Left lung (tissue), 10 donors: ENCODE results near the gene GPSM3. TPM values are rescaled to one million over a fixed set of nuclear protein-coding genes. Genes with fewer than 3 reads are reported as not detected.

Experiments used
- ATAC-seq: fragments of 200-7000 bp; cut with Tn5 transposase; one replicate; pipeline ENCODE4 v1.9.1; 2020; ENCODE audit warnings: moderate library complexity
- DNase-seq, 4 donors: peaks; one replicate each; pipeline ENCODE4 v3.0.0-alpha.2; 2013 to 2020
- H3K27ac ChIP-seq, 2 donors: fragments of 200-600 bp; sonication (generic) in 1 of 2; one replicate each; pipeline versions ENCODE4 v1.5.0 to v1.8.0; 2020 to 2021
- H3K27me3 ChIP-seq, 2 donors: fragments of 200-600 bp; sonication (generic) in 1 of 2; one replicate each; pipeline versions ENCODE4 v1.5.0 to v1.8.0; 2020 to 2021
- H3K36me3 ChIP-seq, 2 donors: fragments of 200-600 bp; sonication (generic) in 1 of 2; one replicate each; pipeline versions ENCODE4 v1.5.0 to v1.8.0; 2020 to 2021
- H3K4me1 ChIP-seq, 2 donors: fragments of 200-600 bp; one replicate each; pipeline ENCODE4 v1.8.0; 2021
- H3K4me3 ChIP-seq, 2 donors: fragments of 200-600 bp; sonication (generic) in 1 of 2; one replicate each; pipeline versions ENCODE4 v1.5.0 to v1.8.0; 2020 to 2021; ENCODE audit warnings: mild to moderate bottlenecking in 1 of 2
- H3K9me3 ChIP-seq, 2 donors: fragments of 200-600 bp; sonication (generic) in 1 of 2; one replicate each; pipeline versions ENCODE4 v1.5.0 to v1.8.0; 2020 to 2021
- CTCF ChIP-seq, 2 donors: fragments of 200-600 bp; sonication (generic) in 1 of 2; IDR thresholded peaks; one replicate each; pipeline versions ENCODE4 v1.5.0 to v1.8.0; 2021; ENCODE audit warnings: antibody characterized with exemption in 2 of 2
- intact Hi-C, 2 donors: fragments of 100-400 bp; cut with DNase I; formaldehyde crosslinking; loops; one replicate each; pipeline versions ENCODE4 v1.11.2 to v1.14.2; 2022
- polyA plus RNA-seq, 6 donors: library from polyadenylated mRNA; unstranded; fragments of 120-200 nt; gene quantifications; one replicate each; pipeline ENCODE4 v1.2.1, GENCODE V29; 2013; ENCODE audit not compliant: insufficient read length in 6 of 6
- total RNA-seq, 2 donors: library from RNA; stranded (reverse); fragmentation: NEBNext Ultra II Directional; extraction: Animal tissue kit (Norgen Biotek cat#: 25700); gene quantifications; one replicate each; pipeline ENCODE4 v1.2.1, GENCODE V29; 2021
- donor health status: DM: no; HTN: yes; CAD: no.
- donor health status: DM: no; HTN: no; CAD: no.

The GPSM3 gene
- total and polyA plus RNA-seq, 8 donors = 15.9 to 81.7 (median 19.2) TPM

GRCh38 chr6:32167761-32168262, 24.6 kb downstream of the GPSM3 start:
- DNase-seq (peak in 1 of 4 donors; percentile 17), ATAC-seq (no peak)
- H3K36me3 ChIP-seq = peaks cover 0 to 53% of the 10 kb centered on the region in 2 donors
- intact Hi-C loops = no loop called here
- H3K27me3 ChIP-seq = peaks cover 0 to 9% of the 10 kb centered on the region in 2 donors
- peaks cover 0 to under 1% of the 10 kb centered on the region in 2 donors for H3K4me1 ChIP-seq
- H3K4me3 ChIP-seq = no peak overlapping the region
- no peak for TF ChIP-seq CTCF (IDR thresholded peaks at IDR 0.05)
- no peaks in the 10 kb centered on the region for H3K9me3 ChIP-seq
- H3K27ac ChIP-seq = peak overlapping the region in 1 of 2 donors; percentile 28

DNA sequence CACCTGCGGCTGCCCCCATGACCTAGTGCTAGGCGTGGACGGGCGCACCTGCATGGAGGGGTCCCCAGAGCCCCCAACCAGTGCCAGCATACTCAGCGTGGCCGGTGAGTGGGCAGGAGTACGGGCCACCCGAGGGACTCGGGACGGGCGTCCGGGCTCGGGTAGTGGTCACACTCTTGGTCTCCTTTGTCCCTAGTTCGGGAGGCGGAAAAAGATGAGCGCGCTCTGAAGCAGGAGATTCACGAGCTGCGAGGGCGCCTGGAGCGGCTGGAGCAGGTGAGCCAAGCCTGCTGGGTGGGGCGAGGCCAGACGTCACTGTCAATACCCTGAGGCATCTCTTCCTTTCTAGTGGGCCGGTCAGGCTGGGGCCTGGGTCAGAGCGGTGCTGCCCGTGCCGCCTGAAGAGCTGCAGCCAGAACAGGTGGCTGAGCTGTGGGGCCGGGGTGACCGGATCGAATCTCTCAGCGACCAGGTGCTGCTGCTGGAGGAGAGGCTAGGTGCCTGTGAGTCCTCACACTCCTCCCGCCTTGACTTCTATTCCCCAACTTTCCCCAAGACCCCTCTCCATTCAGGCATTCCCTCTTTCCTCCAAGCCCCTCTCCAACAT, 25.2 kb downstream of the GPSM3 start:
- H3K36me3 ChIP-seq = peaks cover 0 to 53% of the 10 kb centered on the region in 2 donors
- TF ChIP-seq CTCF (IDR thresholded peaks at IDR 0.05) = no peak
- no peak for ATAC-seq
- intact Hi-C loops = no loop called here
- no peak overlapping the region for H3K4me3 ChIP-seq
- H3K9me3 ChIP-seq = no peaks in the 10 kb centered on the region
- DNase-seq = peak in 1 of 4 donors; percentile 66
- peaks cover 0 to 9% of the 10 kb centered on the region in 2 donors for H3K27me3 ChIP-seq
- no peaks in the 10 kb centered on the region for H3K4me1 ChIP-seq
- peak overlapping the region in 1 of 2 donors; percentile 28 for H3K27ac ChIP-seq

DNA sequence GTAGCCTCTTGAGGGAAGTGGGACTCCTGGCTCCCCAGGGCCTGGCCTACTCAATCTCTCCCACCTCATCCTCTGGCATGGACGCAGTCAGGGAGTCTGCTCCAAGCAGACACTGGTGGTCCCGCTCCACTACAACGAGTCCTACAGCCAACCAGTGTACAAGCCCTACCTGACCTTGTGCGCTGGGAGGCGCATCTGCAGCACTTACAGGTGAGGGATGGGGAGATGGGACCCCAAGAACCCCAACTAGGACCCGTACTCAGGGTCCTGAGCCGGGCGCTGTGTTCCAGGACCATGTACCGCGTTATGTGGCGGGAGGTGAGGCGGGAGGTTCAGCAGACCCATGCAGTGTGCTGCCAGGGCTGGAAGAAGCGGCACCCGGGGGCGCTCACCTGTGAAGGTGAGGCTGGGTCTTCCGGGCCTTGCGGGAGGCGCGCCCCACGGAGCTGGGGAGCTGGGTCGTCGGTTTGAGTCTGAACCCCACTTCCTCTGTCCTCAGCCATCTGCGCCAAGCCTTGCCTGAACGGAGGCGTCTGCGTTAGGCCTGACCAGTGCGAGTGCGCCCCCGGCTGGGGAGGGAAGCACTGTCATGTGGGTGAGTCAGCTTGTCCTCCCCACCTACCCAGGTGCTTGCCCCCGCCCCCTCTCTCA, 25.9 kb downstream of the GPSM3 start:
- ATAC-seq (no peak), DNase-seq (peak in 1 of 4 donors; percentile 59)
- peaks cover 0 to 9% of the 10 kb centered on the region in 2 donors for H3K27me3 ChIP-seq
- intact Hi-C loops = no loop called here
- no peaks in the 10 kb centered on the region for H3K9me3 ChIP-seq
- H3K36me3 ChIP-seq = peaks cover 0 to 53% of the 10 kb centered on the region in 2 donors
- TF ChIP-seq CTCF (IDR thresholded peaks at IDR 0.05) = no peak
- H3K27ac ChIP-seq = no peak overlapping the region
- no peak overlapping the region for H3K4me3 ChIP-seq
- no peaks in the 10 kb centered on the region for H3K4me1 ChIP-seq

DNA sequence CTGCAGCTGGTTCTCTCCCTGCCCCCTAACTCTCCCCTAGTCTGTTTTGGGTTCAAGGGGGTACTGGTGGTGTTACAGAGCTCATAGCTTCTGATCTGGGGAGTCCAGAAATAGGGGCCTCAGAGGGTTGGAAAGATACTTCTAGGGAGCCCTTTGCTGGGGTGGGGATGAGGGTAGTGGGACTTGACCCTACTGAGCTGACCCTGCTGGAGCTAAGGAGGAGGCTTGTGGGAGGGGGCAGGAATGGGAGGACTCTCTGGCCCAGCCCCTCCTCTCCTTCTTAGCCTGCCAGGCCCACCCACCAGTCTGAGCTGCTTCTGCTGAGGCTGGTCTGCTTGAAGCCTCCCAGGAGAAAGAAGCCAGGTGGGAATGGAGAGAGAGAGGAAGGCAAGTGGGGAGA, 28.1 kb downstream of the GPSM3 start, which contains the start of gene EGFL8:
Gene EGFL8, plus strand, starts transcription at position 301 of the 400 bp plus-strand sequence. CDS start 1,571 bp downstream, outside the sequence.
- H3K27ac ChIP-seq = peak within 1 kb of the TSS; percentile 51 to 57
- intact Hi-C loops = no loop called here
- H3K9me3 ChIP-seq = no peaks in the 10 kb centered on the region

More for the DNA sequence above, 28.1 kb downstream of the GPSM3 start, which contains the start of gene EGFL8:
- ATAC-seq (no peak), DNase-seq (no peak)
- Histone ChIP-seq H3K4me1 (no peaks in the 10 kb centered on the region), H3K36me3 (peaks cover 0 to 31% of the 10 kb centered on the region in 2 donors), H3K4me3 (no peak within 1 kb of the TSS), H3K27me3 (peaks cover 0 to 9% of the 10 kb centered on the region in 2 donors)
- no peak for TF ChIP-seq CTCF (IDR thresholded peaks at IDR 0.05)
